AG08395 (cell line): ENCODE measurements around the gene SGCD.
A peak's percentile ranks its signal among the peaks of the same experiment; 100 is the strongest.

Source experiments
- DNase-seq: peaks from one replicate; pipeline ENCODE4 v3.0.0; 2012; ENCODE audit warnings: mixed read lengths, low spot score

The SGCD gene

DNA sequence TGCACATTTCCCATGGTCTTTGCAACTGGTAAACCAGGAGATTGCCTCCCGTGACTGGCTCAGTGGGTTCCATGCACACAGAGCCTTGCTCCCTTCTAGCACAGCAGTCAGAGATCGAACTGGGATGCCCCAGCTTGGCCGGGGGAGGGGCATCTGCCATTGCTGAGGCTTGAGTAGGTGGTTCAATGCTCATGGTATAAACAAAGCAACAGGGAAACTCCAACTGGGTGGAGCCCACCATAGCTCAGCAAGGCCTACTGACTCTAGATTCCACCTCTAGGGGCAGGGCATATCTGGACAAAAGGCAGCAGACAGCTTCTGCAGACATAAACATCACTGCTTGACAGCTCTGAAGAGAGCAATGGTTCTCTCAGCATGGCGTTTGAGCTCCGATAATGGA lies 456.1 kb downstream of the SGCD start:
- no peak for DNase-seq

DNA sequence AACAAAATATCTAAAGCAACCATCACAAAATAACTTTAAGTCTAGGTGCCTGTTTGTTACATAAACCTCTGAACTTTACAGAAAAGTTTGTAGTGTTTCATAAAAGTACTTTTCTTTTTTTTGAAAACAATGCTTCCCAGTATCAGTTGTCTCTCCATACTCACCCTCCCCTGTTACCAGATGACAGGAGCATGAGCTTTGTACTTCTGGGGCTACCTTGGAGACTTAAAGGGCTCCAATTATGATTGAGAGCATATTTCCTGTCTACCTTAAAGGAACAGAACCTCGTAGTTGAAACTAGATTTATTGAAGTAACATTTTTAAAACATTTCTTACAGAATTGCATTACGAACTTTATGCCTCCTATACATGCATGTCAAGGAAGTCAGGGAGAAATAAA lies 467.7 kb downstream of the SGCD start:
- no peak for DNase-seq

DNA sequence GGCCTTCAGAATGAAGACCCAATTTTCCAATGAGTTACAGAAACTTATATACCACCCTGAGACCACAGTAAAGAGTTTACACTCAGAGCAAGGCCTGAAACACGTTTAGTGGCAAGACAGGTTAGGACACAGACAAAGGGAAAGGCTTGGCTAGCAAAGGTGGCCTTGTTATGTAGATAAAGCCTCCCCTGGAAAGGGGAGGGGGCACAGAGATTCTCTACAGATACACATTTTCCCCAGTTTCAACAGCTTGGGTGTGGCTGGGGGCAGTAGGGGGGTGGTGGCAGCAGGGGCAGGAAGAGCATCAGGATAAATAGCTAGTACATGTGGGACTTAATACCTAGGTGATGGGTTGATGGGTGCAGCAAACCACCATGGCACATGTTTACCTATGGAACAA lies 471.2 kb downstream of the SGCD start:
- no peak for DNase-seq

DNA sequence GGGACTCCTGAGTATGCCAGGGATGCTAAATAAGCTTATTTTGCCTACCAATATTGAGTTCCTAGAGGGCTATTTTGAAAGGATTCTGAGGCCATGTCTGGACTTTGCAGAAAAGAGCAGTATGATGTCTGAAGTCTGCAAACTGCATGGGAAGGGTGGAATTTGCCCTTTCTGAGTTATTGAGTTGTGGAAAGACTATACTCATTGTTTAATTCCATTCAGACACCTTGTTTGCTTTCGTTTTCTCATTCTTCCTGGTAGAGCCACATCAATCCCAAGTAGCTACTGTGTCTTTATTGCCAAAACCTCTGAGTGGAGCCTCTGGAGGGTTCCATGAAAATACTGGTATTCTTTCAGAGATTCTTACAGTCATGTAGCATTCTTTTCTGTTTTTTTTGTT lies 472.2 kb downstream of the SGCD start:
- DNase-seq = no peak

DNA sequence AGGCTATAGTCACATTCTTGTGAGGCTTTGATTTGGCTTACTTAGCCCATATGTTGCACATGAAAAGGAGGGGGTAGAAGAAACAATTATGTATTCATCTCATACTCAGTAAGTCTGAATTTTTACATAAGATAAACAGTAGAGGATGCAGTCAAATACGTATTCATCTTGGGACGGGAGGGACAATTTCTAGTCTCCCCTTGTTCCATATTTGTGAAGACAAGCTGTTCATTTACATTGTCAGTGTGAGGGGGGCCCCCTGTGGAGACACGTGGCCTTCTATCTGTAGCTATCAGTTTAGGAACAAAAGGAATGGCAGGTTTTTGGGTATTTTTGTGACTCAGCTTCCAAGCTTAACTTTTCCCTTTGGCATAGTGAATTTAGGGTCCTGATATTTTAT lies 474.0 kb downstream of the SGCD start:
- no peak for DNase-seq

DNA sequence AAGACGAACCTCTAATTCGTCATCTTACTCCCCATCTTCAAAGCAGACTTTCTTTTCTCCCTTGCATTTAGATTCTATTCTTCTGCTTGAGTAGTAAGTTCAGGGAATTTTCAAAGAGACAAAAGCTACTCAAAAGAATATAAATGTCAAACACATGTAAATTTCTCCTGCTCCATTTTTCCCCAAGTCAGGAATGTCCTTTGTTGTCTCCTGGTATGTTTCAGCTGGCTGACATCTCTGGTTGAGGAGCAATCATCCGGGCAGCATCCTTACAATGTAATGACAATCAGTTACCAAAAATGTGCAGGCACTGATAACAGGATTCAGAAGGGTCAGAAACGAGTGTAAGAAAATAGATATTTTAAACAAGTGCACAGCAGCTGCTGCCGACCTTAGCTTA lies 475.5 kb downstream of the SGCD start:
- no peak for DNase-seq

DNA sequence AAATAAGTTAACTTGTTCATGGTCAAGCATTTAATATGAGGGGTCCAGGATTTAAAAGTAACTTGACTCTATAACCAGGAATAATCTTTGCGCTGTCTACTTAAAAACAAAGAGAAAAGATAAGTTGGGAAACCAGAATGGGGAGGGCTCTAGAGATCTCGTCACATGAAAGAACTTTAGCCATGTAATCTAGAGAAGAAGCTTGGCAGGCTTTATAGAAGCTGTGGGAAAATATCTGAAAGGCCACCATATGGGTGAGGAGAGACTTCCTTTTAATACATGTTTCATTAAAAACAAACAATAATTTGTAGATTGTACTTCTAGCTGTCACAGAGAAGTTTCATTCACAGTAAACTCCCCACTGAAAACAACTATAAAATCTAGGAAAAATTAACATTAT lies 476.4 kb downstream of the SGCD start:
- no peak for DNase-seq

DNA sequence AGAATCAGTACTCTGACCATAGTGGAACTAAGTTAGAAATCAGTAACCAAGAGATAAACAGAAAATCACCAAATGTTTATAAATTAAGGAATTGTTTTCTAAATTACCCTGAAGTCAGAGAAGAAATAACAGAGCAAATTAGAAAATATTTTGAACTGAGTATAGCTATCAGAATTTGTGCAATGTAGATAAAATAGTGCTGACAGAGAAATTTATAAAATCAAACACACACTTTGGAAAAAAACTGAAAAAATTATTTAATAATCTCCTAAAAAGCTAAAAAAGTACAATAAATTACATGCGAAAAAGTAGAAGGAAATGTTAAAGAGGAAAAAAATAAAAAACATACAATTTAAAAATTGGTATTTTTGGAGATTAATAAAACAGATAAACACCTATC lies 486.0 kb downstream of the SGCD start:
- DNase-seq = no peak

DNA sequence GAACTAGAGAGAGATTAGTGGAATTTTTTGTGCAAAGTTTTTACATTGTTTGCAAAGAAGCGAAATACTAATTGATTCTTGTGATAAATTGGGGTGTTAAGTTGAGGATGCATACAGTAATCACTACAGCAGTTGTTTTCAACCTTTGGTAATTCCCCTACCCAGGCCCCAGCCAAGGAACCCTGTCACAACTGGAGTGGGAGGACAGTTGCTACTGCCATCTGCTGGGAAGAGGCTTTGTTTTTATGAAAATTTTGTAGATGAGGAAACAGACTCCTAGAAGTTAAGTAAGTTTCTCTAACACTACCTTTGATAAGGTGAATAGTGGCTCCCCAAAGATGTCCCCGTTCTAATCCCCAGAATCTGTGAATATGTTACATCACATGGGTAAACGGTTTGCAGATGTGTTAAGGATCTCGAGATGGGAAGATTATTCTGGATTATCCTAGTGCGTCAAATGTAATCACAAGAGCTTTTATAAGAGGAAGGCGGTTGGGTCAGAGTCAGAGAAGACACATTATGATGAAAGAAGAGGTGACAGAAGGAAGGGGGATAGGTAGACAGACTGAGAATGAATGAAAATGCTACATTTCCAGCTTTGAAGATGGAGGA lies 489.1 kb downstream of the SGCD start:
- DNase-seq = peak; percentile 73
